HepG2 (cell line): ENCODE data around the gene CYP2W1. TPM values are rescaled to one million over a fixed set of nuclear protein-coding genes. Genes with fewer than 3 reads are reported as not detected.

Experiments
- CBFB ChIP-seq: sonication (generic); formaldehyde crosslinking; IDR thresholded peaks from 2 replicates; pipeline ENCODE4 v1.4.0; 2020; ENCODE audit warnings: missing genetic modification reagents
- CREB3 ChIP-seq: sonication (generic); formaldehyde crosslinking; IDR thresholded peaks from 2 replicates; pipeline ENCODE4 v1.5.0; 2020; ENCODE audit warnings: missing genetic modification reagents
- E2F5 ChIP-seq: sonication (generic); formaldehyde crosslinking; conservative IDR thresholded peaks from 2 replicates; pipeline ENCODE4 v1.4.0; 2020; ENCODE audit warnings: missing genetic modification reagents
- GTF3A ChIP-seq: sonication (generic); formaldehyde crosslinking; conservative IDR thresholded peaks from 2 replicates; pipeline ENCODE4 v1.4.0; 2020; ENCODE audit warnings: mild to moderate bottlenecking, missing genetic modification reagents
- HDAC6 ChIP-seq: fragments of 200-600 bp; sonication (generic); IDR thresholded peaks from 2 replicates; pipeline ENCODE4 v1.7.0; 2017; ENCODE audit warnings: mild to moderate bottlenecking, antibody characterized with exemption, low read length, low read depth
- KLF16 ChIP-seq, 2 experiments: sonication (generic) in 1 of 2; formaldehyde crosslinking in 1 of 2; IDR thresholded peaks; 2 replicates each; pipeline versions ENCODE4 v1.6.1 to v1.8.0; 2016 to 2023; ENCODE audit warnings: missing genetic modification reagents in 2 of 2, missing compliant biosample characterization in 1 of 2
- LRRFIP1 ChIP-seq: sonication (generic); formaldehyde crosslinking; conservative IDR thresholded peaks from 2 replicates; pipeline ENCODE4 v1.4.0; 2020; ENCODE audit warnings: missing genetic modification reagents
- NFYB ChIP-seq: sonication (generic); formaldehyde crosslinking; IDR thresholded peaks from 2 replicates; pipeline ENCODE4 v1.4.0; 2020; ENCODE audit warnings: missing genetic modification reagents
- RERE ChIP-seq: IDR thresholded peaks from 2 replicates; pipeline ENCODE4 v1.6.1; 2016; ENCODE audit warnings: low read depth, missing genetic modification reagents, missing compliant biosample characterization
- TAF1 ChIP-seq: sonication (generic); formaldehyde crosslinking; IDR thresholded peaks from 2 replicates; pipeline ENCODE4 v1.4.0; 2020; ENCODE audit warnings: missing genetic modification reagents
- TCF12 ChIP-seq, 2 experiments: fragments of 450-650 bp in 1 of 2; sonication (generic) in 1 of 2; formaldehyde crosslinking in 1 of 2; IDR thresholded peaks; 2 replicates each; pipeline versions ENCODE4 v1.6.1 to v1.8.0; 2017 to 2022; ENCODE audit warnings: antibody characterized with exemption in 1 of 2, mild to moderate bottlenecking in 1 of 2, missing genetic modification reagents in 1 of 2, moderate library complexity in 1 of 2
- TFDP1 ChIP-seq: IDR thresholded peaks from 2 replicates; pipeline ENCODE4 v1.6.1; 2016; ENCODE audit warnings: missing compliant biosample characterization, missing genetic modification reagents, borderline replicate concordance
- WIZ ChIP-seq: sonication (generic); formaldehyde crosslinking; IDR thresholded peaks from 2 replicates; pipeline ENCODE4 v1.5.1; 2020; ENCODE audit warnings: mild to moderate bottlenecking, missing genetic modification reagents
- ZNF547 ChIP-seq: sonication (generic); formaldehyde crosslinking; IDR thresholded peaks from 2 replicates; pipeline ENCODE4 v1.5.1; 2020; ENCODE audit warnings: mild to moderate bottlenecking, missing genetic modification reagents
- ZNF558 ChIP-seq: sonication (generic); formaldehyde crosslinking; IDR thresholded peaks from 2 replicates; pipeline ENCODE4 v1.9.0; 2022; ENCODE audit warnings: mild to moderate bottlenecking, missing genetic modification reagents, borderline replicate concordance
- ZSCAN31 ChIP-seq: sonication (generic); formaldehyde crosslinking; IDR thresholded peaks from 2 replicates; pipeline ENCODE4 v1.5.0; 2020; ENCODE audit warnings: low read depth, mild to moderate bottlenecking, missing genetic modification reagents
- polyA plus RNA-seq, 8 experiments: library from polyadenylated mRNA; depleted of rRNA in 3 of 8; stranded (reverse) in 7 of 8; unstranded in 1 of 8; fragments of >200 nt; fragmentation: Illumina TruSeq in 4 of 8; extraction: Trizol in 4 of 8; gene quantifications; 2 replicates each; pipeline versions ENCODE4 v1.2.1 to v1.2.3, GENCODE V29; 2011 to 2016; ENCODE audit warnings: low read depth in 4 of 8, missing spikeins in 1 of 8, mixed read lengths in 1 of 8; ENCODE audit not compliant: insufficient read depth in 1 of 8
- total RNA-seq, 5 experiments: library from RNA; depleted of rRNA; stranded (reverse); fragments of >200 nt; fragmentation: Illumina TruSeq; extraction: Trizol; gene quantifications; 2 replicates each; pipeline ENCODE4 v1.2.3, GENCODE V29; 2016; ENCODE audit warnings: low read depth in 1 of 5

CYP2W1 gene
- total and polyA plus RNA-seq, 2 of the 13 experiments (the other 11 are each of a cell fraction or from before 2014, with no cell fraction given) = 19.5 to 31.7 TPM

GRCh38 chr7:974820-975681, 7.9 kb upstream of the CYP2W1 start, which contains the start of gene COX19 (continued):
- TF ChIP-seq RERE (CRISPR knock-in tag) (peak; percentile 54; the same call in 1 of the 2 replicates), ZSCAN31 (peak; percentile 75), TCF12 (IDR thresholded peaks at IDR 0.05) (no peak), TCF12 (CRISPR knock-in tag; IDR thresholded peaks at IDR 0.05) (0 out of 2 replicates have a peak, but pooled peaks have one; percentile 71), WIZ (no peak; the same call in none of the 2 replicates), TAF1 (CRISPR knock-in tag) (peak; percentile 94), ZNF558 (peak; percentile 65; the same call in 1 of the 2 replicates), E2F5 (CRISPR knock-in tag) (peak; percentile 48; the same call in 1 of the 2 replicates), LRRFIP1 (CRISPR knock-in tag) (no peak), HDAC6 (no peak), ZNF547 (CRISPR knock-in tag) (peak; percentile 66), KLF16 (CRISPR knock-in tag; IDR thresholded peaks at IDR 0.05) (peak in 1 of 2 experiments; percentile 80; a peak in 1 of 4 replicates), CBFB (CRISPR knock-in tag) (peak; percentile 84; the same call in 1 of the 2 replicates), TFDP1 (no peak; the same call in 1 of the 2 replicates), CREB3 (CRISPR knock-in tag) (peak; percentile 44; the same call in 1 of the 2 replicates), GTF3A (CRISPR knock-in tag) (peak; percentile 93), NFYB (CRISPR knock-in tag) (no peak)
